LHCN-M2 (cell line): Measurements from ENCODE around the gene GP5. TPM values are rescaled to one million over a fixed set of nuclear protein-coding genes. Genes with fewer than 3 reads are reported as not detected.

Experiments used
- DNase-seq: peaks from one replicate; pipeline ENCODE4 v3.0.0-alpha.2; 2012; ENCODE audit warnings: low read depth
- total RNA-seq: library from RNA; depleted of rRNA; stranded (reverse); fragments of >200 nt; gene quantifications from 2 replicates; pipeline ENCODE4 v1.2.3, GENCODE V29; 2014

The GP5 gene
- total RNA-seq, 1 experiment from 2014 or later: 0.06 TPM

DNA sequence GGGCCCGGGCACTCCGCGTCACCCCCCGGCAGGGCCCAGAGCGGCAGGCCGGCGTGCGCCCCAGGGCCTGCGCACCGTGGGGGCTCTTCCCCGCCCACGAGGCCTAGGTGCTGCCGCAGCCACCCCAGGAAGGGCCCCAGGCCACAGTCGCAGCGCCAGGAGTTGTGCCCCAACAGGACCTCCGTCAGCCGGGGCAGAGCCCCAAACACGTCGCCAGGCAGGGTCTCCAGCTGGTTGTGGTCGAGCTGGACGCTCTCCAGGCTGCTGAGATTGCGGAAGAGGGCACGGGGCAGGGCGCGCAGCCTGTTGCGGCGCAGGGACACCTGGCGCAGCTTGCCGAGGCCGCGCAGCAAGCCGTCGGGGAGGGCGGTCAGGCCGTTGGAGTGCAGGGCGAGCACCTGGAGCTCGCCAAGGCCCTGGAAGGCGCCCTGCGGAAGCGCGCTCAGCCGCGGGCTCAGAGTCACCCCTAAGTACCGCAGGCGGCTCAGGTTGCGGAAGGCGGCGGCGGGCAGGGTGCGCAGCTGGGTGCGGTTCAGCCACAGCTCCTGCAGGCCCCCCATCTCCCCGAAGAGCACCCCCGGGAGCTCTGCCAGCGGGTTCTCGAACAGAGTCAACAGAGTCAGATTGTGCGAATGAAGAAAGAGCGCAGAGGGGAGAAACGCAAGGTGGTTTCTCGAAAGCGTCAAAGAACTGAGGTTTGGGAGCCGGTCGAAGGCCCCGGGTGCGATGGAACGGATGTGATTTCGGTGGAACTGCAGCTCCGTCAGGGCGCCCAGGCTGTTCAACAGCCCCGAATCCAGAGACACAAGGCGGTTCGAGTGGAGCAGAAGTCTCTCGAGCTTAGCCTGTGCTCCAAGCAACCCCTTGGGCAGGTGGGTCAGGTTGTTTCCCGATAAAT lies 2.0 kb downstream of the GP5 start:
- no peak for DNase-seq

DNA sequence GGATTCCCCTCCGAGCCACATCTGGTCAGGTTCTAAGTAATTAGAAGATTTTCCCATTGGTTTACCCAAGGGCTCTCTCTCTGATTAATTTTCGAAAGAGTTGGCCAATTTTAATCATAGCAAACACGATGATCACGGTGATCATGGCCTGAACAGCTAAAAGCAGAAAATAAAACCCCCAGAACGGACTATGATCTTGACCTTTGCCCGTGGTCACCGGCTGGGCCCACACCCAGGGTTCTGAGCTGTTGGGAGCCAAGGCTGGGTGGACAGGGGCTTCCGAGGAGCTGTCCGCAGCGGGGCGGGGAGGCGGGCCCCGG lies 2.6 kb downstream of the GP5 start:
- no peak for DNase-seq

DNA sequence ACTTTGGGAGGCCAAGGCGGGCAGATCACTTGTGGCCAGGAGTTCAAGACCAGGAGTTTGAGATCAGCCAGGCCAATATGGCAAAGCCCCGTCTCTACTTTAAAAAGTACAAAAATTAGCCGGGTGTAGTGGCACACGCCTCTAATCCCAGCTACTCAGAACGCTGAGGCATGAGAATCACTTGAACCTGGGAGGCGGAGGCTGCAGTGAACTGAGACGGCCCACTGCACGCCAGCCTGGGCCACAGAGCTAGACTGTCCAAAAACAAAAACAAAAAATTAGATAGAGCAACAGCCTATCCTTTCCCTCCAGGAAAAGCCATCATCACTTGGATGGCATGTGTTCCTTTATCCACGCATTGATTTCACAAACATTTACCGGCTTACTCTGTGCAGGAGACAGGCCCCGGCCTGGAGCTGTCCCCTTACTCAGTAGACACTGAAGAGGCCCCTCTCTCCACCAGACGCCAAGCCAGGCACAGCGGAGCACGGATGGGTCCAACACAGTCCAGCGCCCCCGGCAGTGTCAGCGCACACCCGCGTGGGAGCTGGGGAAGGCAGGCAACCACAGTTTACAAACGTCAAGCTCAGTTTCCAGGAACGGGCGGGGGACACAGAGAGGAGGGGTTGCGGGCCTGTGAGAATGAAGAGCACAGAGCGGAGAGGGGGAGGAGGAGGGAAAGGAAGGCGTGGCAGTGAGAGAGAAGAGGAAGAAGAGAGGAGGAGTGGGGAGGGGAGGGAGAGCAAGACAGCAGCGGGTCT lies 3.1 kb downstream of the GP5 start:
- no peak for DNase-seq

DNA sequence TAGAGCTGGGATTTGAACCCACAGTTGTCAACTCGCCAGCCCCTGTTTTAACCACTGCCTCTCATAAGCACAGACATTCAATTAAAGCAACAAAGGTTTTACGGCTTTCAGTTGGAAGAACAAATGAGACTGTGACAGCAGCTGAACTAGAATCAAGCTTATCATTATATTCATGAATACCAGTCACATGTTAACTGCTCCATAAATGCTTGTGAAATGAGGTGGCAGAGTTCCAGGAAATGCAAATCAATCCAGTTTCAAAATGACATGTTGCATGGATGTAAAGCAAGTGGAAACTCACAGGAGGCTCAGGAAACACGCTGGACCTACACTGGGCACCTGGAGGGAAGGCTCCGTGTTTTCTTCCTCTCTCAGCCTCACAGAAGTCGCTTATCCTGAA lies 3.9 kb downstream of the GP5 start:
- no peak for DNase-seq

DNA sequence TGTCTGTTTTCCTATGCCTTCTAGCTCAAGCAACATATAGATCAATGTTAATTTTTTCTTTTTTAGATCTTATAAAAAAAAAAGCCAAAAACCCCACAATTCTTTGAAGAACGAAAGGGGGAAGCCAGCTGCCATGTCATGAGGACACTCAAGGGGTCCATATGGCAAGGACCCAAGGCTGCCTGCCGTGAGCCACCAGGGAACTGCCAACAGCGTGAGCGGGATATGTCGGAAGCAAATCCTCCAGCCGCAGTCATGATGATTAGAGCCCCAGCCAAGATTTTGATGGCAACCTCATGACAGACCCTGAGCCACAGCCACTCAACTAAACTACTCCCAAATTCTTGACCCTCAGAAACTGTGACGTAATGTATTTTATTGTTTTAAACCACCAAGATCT lies 6.5 kb downstream of the GP5 start:
- DNase-seq: no peak

DNA sequence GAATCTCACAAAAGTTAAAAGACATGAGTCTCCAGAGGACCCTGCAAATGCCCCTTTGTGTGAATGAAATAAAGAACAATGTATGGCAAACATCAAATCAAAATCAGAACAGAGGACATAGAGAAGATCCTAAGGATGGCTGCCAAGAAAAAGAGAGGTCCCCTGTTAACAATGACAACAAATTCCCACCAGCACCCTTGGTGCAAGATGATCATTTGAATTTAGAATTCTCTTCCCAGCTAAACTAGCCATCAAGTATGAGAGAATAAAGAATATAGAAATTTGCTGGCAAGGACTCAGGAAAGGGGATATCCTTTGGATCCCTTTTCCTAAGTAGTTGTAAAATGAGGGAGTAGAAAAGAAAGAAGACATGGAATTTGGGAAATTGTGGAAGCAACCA lies 8.2 kb downstream of the GP5 start:
- DNase-seq: no peak

DNA sequence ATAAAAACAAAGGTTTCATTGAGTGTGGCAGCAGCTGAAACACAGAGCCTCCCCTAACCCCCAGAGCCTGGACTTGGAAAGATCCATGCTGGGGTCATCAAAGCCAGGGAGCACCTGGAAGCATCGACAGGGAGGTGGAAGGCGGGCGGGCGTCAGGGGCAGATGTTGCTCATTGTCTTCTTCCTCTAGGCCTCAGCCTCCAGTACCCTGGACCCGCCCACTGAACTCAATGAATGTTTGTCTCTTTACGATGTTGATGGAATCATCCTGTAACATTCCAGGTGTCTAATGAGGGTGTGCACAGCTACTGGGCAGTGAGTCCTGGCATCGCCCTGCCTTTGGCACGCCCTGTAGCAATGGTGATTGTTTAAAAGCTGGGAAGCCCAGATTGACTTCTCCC lies 9.8 kb downstream of the GP5 start:
- no peak for DNase-seq

DNA sequence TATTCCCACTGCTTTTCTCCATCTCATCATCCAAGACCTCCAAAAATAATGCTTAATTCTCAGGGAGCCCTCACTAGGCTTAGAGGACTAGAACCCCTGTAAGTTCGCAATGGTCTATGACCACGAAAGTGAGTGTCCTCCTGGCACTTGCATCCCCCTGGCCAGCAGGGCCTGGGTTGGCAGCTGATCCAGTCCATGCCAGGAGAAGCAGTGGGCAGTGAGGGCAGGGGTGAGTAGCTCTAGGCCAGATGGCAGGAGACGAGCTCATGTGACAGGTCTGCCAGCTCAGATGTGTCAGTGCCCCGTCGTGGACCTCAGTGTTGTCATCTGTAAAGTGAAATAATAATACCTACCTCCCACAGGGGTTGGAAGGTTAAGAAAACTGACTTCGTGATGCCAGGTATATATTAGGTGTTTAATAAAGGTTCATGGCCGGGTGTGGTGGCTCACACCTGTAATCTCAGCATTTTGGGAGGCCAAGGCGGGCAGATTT lies 11.1 kb downstream of the GP5 start:
- no peak for DNase-seq

DNA sequence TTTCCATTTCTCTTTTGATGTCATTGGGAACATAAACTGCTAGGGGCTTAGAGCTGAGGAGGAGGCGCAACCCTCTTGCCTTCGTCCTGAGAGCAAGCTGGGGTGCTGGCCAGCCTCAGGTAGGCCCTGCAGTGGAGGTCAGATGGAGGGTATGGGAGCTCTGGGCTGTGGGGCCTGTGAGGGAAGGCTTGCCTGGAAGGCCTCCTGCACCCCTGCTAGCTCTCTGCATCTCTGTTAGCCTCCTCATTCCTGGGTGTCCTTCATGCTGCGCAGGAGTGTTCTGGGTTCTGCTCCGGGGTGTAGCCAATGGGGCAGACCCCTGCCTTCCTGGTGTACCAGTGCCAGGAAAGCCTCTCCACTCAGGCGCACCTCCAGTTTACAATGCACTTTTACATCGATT lies 11.8 kb downstream of the GP5 start:
- no peak for DNase-seq

DNA sequence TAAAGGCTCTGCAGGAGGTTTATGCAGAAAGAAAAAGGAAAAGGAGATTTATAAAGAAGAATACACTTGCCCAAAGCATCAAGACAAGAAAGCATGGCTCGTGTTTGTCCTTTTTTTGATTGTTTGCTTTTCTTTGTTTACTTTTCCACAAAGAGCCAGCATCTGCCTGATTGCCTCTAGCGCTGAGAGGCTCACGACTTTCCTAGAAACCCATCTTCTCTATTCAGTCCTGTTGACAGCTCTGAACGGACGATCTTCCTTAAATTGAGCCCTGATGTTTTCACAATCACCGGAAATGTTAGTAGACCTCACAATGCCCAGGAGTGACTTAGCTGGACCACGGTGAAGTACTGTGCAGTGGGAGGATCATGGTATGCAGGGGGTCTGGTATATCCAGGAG lies 12.4 kb downstream of the GP5 start:
- DNase-seq: no peak

DNA sequence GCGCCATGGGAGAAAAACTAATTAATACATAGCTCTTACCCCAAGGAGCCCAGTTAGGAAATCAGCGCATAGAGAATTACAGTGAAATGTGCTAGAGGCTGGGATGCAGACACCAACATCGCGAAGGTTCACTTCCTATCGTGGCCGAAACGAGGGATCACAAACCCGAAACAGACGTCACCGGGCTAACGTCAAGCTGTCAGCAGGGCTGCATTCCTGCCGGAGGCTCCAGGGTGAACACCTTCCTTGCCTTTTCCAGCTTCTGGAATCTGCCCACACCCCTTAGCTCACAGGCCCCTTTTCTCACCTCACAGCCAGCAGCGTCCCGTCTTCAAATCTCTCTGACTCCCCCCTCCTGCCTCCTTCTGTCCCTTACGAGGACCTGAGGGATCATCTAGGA lies 13.0 kb downstream of the GP5 start:
- DNase-seq: no peak

DNA sequence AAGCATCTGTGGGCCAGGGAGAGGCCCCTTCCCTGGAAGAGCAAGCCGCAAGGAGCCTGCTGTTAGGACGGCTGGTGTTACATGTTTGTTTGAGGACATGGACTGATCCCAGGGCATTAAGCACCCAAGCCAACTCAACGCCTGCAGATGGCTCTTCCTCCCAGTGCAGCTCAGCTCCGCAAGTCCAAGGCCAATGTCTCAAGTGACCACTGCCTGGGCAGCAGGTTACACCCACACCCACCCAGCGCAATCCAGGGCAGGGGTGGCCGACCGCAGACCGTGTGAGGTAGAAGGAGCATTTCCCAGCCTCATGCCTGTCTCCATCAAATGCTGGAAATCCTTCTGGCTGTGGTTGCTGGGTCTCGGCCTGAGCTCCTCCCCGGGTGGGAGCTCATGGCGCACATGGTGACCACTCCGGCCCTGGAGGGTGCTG lies 14.5 kb downstream of the GP5 start:
- no peak for DNase-seq

DNA sequence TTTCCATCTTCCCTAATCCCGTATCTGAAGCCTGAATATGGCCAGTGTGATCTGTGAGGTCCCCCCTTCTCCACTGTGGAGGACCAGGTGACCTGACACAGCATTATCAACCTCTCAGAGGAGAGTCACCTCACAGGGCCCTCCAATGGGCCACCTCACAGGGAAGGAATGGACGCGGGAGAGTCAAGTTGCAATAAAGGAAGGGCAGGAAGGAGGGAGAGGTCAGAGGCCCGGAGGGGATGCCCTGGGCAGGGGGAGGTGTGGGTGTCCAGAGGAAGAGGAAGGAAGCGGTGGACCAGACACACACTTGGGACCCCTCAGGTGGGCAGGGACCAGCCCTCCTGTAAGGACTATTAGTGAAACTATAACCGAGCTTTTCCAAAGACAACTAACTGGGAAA lies 14.9 kb downstream of the GP5 start:
- DNase-seq: no peak

DNA sequence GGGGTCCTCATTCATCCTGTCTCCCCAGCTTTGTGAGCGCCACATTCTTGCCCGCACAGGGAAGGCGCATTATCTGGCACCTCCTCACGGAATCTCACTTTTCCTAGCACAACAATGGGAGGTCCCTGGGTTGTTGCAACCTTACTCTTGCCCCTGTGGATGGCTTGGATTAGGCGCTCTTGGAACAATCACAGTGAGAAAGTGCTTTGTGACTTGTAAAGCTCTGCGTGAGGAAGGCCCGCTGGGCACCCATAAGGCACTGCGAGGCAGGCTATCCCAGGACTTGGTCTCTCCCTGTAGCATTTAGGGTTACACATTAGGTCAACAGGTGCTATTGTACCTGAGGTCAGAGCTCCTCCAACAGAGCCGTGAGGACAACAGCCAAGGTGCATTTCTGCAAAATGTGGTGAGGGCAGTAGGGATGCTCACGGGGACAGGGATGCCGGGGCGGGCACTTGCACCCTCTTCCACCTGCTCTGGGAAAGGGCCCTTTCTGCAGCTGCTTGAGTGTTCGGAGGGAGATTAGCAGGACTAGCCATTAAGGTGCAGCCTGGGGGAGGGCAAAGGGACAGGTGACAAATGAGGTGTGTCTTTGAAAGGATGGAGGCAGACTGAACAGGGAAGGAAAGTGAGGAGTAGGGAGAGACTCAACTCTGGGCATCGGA lies 15.7 kb downstream of the GP5 start:
- DNase-seq: no peak

DNA sequence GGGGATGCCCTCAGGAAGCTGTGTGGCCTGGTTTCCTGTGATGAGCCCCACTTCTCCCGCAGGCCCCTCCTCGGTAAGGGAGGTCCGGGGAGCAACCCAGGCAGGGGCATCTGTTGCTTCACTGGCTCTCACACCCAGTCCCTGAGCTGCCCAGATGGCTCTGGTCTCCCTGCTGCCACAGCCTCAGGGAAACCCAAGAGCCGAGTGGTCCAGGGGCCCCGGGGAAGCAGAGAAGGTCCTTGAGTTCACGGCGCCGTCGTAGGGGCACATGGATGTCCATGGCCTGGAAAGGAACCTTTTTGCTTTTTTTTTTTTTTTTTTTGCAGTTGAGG lies 16.2 kb downstream of the GP5 start:
- no peak for DNase-seq

DNA sequence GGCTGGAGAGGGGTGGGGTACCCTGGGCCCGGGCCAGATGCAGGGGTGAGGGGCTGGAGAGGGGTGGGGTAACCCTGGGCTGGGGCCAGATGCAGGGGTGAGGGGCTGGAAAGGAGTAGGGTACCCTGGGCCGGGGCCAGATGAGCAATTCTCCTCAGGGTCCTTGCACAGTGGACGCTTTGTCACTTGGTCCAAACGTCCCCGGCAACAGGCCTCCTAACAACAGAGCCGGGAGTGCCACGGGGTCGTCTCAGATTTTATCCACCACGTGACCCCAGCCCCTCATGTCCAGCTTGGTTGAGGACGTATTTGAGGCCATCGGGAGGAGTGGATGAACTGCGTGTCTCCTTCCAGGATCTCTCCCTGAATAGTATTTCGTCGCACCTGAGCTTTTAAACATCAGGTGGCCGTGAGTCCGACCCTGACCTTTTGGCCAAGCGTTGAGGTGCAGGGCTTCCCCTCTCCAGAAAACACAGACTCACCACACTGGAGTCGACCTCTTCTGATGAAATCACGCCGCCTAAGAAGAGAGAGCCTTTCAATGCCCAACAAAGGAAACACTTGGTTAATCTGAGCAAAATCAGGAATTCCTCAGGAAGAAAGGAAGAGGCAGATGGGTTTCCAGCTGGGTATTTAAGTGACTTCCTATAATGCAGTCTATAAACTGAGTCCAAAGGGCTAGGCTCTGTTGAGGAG lies 16.7 kb downstream of the GP5 start:
- no peak for DNase-seq

DNA sequence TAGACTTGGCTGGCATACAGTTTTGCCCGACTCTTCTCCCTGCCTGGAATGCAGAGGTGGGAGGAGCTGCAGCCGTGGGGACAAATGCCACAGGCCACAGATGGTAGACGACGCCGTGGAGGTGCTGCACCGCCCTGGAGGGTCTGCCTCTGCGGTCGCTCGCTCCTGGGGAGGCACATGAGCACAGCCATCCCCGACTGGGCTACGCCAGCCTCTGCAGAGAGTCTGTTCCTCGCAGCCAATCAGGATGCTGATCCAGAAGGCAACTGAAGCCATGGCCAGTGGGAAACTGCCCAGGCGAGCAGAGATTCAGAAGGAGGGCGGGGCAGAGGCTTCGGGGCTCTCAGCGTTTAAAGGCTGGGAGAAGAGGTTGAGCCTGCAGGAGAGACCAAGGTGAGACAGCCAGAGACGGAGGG lies 17.6 kb downstream of the GP5 start:
- no peak for DNase-seq

DNA sequence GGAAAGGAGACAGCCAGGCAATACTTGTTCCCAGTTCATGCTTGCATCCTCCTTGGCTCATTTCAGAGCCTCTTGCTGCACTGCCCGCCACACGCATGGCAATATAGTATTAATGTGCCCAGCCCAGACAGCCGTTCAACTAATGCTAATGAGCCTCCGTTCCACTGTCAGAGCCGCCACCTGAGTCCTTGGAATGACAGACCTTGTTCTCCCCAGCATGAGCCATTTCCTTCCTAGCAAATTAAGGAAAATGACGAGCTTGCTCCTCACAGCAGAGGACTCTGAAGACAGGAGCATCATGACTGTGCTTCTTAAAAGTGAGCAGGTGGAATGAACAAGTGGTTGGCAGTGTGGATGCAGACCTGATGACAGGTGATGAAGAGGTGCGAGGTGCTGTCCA lies 18.7 kb downstream of the GP5 start:
- DNase-seq: no peak

DNA sequence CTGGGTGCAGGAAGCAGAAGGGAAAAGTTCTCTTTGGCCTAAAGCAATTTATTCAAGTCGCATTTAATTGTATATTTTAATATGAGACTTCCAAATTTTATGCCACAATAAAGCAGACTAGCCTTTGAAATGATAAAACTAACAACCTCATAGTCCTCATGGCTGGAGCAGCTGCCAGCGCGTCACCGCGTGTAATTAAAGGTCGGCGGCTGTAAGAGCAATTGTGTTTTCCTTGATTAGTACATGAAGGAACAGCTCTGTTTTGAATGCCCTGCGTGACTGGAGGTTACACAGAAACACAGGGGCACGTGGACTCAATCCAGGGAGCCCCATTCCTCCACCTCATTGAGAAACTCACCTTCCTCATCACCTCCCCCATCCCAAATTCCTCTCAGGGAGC lies 19.4 kb downstream of the GP5 start:
- DNase-seq: no peak

DNA sequence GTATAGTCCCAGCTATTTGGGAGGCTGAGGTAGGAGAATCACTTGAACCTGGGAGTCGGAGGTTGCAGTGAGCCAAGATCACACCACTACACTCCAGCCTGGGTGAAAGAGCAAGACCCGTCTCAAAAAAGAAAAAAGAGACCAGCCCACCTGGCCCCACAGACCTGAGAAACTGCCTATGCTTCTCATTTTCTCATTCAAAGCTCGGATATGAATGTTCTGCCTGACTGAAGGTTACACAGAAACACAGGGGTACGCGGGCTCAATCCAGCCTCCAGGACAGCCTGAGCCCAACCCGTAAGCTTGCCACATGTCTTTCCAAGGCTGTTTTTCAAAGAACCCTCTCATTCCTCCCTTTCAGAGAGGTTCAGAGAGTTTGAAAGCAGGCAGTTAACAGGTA lies 19.8 kb downstream of the GP5 start:
- DNase-seq: no peak

DNA sequence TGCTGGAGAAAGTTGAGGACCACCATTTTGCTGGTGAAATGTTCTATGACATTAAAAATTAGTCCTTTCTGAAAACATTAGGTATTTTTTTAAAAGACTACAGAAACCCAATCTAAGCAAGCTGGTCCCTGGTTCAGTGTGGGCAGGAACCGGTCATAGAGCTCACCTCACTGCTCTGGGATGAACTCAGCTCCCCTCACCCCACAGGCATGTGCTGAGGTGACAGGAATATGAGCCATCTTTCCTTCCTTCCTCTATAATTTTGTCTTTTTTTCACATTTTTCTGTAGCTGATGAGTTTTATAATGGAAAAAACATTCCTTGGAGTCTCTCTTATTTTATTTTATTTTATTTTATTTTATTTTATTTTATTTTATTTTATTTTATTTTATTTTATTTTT lies 21.4 kb downstream of the GP5 start:
- no peak for DNase-seq

DNA sequence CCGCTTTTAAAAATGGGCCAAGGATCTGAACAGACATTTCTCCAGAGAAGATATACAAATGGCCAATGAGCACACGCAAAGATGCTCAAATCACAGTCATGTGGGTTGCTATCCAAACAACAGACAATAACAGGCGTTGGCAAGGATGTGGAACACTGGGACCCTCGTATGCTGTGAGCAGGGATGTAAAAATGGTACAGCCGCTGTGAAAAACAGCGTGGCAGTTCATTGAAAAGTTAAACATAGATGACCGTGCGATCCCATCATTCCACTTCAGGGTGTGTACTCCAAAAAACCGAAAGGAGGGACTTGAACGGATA lies 22.9 kb downstream of the GP5 start:
- no peak for DNase-seq
